HG03432 (cell line): ENCODE results near the gene USP5.
"Not testable (repeated sequence)": the region's sequence is repeated elsewhere in the genome, so short reads cannot be mapped to it uniquely, and the experiment has no call there.

Source experiments
- ATAC-seq: cut with Tn5 transposase; IDR thresholded peaks from one replicate; pipeline ENCODE4 v1.9.1; 2021; ENCODE audit warnings: mild to moderate bottlenecking, moderate library complexity; ENCODE audit not compliant: unreplicated experiment

The USP5 gene

DNA sequence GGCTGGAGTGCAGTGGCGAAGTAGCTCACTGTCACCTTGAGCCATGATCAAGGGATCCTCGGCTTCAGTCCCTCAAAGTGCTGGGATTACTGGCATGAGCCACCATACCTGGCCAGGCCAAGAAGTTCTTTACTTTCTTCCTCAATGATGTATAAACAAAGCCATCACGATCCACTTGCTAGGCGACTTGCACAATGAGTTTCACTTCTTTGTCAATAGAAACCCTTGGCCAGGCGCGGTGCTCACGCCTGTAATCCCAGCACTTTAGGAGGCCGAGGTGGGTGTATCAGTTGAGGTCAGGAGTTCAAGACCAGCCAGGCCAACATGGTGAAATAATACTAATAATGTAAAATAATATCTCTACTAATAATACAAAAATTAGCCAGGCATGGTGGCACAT lies 35.5 kb downstream of the USP5 start:
- no peak for ATAC-seq

- no peak for ATAC-seq
Observed at GRCh38 chr12:6888360-6888759, 36.4 kb downstream of the USP5 start.

DNA sequence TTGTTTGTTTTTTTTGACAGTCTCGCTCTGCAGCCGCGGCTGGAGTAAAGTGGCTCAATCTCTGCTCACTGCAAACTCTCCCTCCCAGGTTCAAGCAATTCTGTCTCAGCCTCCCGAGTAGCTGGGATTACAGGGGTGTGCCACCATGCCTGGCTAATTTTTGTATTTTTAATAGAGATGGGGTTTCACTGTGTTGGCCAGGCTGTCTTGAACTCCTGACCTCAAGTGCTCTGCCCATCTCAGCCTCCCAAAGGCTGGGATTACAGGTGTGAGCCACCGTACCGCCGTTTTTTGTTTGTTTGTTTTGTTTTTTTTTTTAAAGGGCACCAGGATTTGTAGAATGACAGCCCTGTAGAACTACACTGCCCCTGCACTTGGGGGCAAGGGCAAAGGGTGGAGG lies 36.8 kb downstream of the USP5 start:
- not testable (repeated sequence) for ATAC-seq

GRCh38 chr12:6889775-6890573 lies 38.0 kb downstream of the USP5 start:
- not testable (repeated sequence) for ATAC-seq

- ATAC-seq: peak; percentile 93
Observed at GRCh38 chr12:6890789-6891645, 39.1 kb downstream of the USP5 start.

DNA sequence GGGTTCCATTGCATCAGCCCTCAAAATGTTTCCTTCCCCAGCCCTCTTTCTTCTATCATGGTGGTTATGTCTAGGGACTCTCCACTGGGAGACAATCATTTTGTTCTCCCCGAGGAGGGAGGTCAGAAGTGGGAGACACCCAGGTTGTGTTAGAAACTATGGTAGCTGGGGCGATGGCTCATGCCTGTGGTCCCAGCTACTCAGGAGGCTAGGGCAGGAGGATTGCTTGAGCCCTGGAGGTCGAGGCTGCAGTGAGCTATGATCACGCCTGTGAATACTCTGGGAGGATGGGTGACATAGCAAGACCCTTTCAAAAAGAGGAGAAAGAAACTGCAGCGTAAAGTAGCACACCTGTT lies 39.7 kb downstream of the USP5 start:
- ATAC-seq: no peak

DNA sequence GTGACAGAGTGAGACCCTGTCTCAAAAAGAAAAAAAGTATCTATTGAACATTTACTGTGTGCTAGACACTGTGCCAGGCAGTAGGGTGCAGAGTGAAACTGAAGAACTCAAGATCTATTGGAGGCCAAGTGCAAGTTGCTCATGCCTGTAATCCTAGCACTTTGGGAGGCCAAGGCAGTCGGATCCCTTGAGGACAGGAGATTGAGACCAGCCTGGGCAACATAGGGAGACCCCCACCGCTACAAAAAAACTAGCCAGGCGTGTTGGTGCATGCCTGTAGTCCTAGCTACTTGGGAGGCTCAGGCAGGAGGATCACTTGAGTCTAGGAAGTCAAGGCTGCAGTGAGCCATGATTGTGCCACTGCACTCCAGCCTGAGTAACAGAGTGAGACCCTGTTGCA lies 40.7 kb downstream of the USP5 start:
- ATAC-seq: not testable (repeated sequence)

DNA sequence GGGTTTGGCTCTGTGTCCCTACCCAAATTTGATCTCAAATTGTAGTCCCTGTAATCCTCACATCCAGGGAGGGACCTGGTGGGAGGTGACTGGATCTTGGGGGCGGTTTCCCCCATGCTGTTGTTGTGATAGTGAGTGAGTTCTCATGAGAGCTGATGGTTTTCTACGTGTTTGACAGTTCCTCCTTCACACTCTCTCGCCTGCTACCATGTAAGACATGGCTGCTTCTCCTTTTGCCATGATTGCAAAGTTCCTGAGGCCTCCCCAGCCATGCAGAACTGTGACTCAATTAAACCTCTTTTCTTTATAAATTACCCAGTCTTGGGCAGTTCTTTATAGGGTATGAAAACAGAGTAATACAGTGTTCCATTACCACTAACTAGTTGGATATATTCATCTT lies 42.4 kb downstream of the USP5 start:
- ATAC-seq: no peak

- no peak for ATAC-seq
Observed at GRCh38 chr12:6896846-6897435, 45.0 kb downstream of the USP5 start.

- no peak for ATAC-seq
Observed at GRCh38 chr12:6899427-6899826, 47.5 kb downstream of the USP5 start.

DNA sequence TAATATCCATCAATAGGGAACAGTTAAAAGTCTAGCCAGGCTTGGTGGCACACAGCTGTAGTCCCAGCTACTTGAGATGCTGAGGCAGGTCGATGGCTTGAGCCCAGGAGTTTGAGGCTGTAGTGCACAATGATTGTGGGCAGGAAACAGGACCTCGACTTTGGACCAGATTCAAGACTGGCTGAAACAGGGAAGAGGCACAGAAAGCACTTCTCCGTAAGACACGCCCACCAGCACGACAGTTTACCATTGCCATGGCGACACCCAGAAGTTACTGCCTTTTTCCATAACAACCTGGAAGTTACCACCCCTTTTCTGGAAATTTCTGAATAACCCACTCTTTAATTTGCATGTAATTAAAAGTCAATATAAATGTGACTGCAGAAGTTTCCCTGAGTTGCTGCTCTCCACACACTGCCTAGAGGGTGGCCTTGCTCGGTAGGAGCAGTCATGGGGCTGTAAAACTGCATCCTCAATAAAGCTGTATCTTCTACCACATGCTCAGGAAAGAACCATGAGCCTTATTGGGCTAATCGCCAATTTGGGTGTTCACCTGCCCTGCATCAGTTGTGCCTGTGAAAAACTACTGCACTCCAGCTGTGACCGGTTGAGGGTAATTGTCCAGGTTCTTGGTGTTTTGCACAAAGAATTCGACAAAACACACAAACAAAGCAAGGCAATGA lies 48.0 kb downstream of the USP5 start:
- no peak for ATAC-seq

- no peak for ATAC-seq
Observed at GRCh38 chr12:6902448-6902847, 50.5 kb downstream of the USP5 start.

DNA sequence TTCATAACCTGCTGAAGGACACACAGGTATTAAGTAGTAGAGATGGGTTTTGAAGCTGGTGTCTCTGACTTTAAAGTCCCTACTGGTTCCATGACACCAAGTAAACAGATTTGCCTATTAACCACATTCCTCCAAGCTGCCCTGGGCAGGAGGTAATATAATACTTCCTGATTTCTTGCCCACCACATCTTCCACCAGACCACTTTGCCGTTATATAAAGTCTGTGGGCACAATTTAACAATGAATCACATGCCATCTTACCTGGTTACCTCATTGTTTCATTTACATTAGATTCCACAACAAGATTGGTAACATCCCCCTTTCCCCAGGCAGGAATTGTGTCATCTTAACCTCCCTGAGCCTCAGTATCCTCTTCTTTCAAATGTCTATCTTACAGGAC lies 51.8 kb downstream of the USP5 start:
- ATAC-seq: no peak

GRCh38 chr12:6904280-6905276 lies 52.6 kb downstream of the USP5 start, which contains the start of gene LRRC23:
Gene LRRC23 (plus strand): TSS chr12:6904822. CDS start chr12:6905634, 812 bp downstream.
- ATAC-seq: peak; percentile 93

DNA sequence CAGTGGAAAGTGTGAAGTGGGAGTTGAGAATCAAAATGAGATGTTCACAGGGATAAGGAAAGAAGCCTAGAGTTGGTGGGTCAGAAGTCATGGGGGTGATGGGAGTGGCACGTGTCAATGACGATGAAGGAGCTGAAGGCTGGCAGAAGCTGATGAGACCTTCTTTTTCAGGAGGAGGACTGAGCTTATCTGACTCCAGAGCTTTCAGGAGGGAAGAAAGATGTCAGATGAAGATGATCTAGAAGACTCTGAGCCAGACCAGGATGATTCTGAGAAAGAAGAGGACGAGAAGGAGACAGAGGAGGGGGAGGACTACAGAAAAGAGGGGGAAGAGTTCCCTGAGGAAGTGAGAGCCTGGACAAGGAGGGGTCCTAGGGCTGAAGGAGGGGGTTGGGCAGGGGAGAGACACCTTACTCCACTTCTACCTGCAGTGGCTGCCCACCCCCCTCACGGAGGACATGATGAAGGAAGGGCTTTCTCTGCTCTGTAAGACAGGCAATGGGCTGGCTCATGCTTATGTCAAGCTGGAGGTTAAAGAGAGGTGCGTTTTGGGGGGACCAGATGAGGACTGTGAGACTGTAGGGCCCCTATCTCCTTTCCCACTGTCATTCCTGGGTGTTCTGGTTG lies 53.6 kb downstream of the USP5 start:
- no peak for ATAC-seq

DNA sequence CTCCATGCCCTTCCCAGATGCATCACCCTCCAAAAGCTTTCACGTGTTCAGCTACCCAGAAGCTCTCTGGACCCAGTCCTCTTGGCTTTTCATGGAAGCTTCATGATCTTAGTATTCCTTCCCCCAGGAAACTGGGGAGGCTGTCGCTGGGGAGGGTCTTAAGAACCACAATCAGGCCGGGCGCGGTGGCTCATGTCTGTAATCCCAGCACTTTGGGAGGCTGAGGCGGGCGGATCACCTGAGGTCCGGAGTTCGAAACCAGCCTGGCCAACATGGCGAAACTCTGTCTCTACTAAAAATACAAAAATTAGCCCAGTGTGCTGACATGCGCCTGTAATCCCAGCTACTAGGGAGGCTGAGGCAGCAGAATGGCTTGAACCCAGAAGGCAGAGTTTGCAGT lies 56.2 kb downstream of the USP5 start:
- not testable (repeated sequence) for ATAC-seq

GRCh38 chr12:6909421-6910145 lies 57.6 kb downstream of the USP5 start:
- ATAC-seq: no peak

DNA sequence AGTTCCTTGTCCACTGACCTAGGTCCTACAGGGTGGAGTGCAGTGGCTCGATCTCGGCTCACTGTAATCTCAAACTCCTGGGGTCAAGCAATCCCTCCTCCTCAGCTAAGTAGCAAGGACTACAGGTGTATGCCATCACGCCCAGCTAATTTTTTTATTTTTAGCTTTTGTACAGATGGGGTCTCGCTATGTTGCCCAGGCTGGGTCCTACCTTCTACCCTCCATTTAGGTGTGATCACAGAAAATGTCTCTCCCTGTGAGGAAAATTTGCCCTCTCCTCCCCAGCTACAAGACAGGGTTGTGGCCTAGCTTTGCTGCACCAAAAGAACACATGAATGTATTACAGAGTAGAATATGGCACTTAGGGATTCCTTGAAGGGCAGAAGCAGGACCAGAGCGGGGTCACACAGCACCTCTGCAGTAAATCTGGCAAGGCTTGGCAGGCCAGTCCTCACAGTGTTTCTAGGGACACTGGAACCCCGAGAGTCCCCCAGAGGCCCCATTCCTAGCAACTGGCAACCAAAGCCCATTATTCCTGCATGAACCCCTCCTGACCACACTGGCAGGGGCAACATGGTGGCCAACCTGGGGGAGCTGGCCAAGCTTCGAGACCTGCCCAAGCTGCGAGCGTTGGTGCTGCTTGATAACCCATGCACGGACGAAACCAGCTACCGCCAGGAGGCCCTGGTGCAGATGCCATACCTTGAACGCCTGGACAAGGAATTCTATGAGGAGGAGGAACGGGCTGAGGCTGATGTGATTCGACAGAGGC lies 60.4 kb downstream of the USP5 start:
- ATAC-seq: no peak
